ENCODE measurements around the gene SALL4. TPM values are rescaled to one million over a fixed set of nuclear protein-coding genes. Genes with fewer than 3 reads are reported as not detected.

Gene SALL4
- 1.0 to 2.0 TPM (median 1.5 TPM) in 5 replicates for total RNA-seq (2022; extraction: Qiagen RNA extraction)

DNA sequence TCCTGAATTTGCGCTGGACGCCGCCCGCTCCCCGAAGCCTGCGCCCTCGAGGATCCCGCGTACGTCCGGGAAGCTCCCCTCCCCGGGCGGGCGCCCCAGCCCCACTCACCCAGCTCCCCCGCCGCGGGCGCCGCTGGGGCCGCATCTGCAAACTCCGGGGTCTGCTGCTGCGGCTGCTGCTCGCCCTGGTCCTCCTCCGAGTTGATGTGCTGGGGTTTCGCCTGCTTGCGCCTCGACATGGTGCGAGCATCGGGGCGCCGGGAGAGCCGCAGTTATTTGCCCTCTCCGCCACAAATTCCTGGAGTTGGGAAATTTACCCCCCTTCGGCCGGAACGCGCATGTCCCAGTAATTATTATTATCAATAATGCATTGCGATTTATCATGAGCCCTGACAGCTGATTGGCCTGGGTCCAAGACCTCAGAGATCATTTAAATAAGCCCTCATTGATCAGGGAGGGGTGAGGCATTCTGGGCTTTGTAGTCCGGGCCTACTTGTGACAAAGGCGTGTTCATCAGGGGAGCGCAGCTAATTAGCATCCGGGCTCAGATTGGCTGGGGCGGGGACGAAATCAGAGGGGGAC lies at the start of gene SALL4:
TSS of gene SALL4 (minus strand) at position 352 of the 582 bp plus-strand sequence. CDS start at position 239, 113 bp downstream.

DNA sequence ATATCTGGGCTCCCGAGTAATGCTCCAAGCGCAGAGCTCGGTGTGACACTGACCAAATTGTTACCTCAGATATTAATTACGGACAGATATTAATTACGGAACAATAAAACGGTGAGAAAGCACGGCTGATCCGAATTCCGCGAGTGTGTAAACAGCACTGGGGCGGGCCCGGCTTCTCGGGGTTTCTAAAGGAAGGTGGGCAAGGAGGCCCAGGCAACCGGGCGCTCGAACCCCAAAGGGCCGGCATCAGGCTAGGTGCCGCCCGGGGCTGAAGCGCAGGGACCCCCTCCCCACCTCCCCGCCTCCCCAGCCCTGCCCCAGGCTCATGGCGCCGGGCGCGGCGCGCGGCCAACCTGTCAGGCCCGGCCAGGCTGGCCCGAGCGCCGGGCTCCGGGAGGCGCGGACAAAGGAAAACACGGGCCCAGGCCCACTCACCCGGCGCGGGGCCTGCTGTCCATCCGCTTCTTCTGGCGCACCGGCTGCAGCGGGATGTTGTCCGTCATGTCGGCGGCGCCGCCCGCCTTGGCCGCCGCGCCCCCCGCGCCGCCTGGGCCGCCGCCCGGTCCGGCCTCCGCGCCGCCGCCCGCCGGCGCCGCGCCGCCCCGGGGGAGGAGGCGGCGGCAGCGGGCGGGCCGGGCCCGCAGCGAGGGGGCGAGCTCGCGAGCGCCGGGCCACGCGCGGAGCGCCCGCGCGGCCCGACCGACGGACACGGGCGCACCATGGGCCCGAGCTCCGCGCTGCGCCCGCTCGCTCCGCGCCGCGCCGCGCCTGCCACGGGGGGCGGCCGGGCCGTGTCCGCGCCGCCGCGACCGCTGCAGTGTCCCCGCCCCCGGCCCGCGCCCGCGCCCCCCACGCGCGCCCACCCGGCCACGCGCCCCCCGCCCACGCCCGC lies 34.2 kb downstream of the SALL4 start, which contains the start of gene ATP9A:
TSS of gene ATP9A (minus strand) at position 524 of the 892 bp plus-strand sequence. CDS start at position 503, 21 bp downstream.

Other genes with a start within 250 kb of the SALL4 start
- gene ATP9A, start 34.1 kb downstream of the SALL4 start, total RNA-seq (2022; extraction: Qiagen RNA extraction) = 12.2 to 19.7 TPM (median 15.6 TPM) in 5 replicates